Osteoblast (primary cell): ENCODE data around the gene SRC. TPM values are rescaled to one million over a fixed set of nuclear protein-coding genes. Genes with fewer than 3 reads are reported as not detected.

ENCODE experiments used
- DNase-seq: peaks from one replicate; pipeline ENCODE4 v3.0.0; 2011; ENCODE audit warnings: low spot score, mixed read lengths; ENCODE audit not compliant: insufficient read length; ENCODE audit errors: missing footprints
- H2AFZ ChIP-seq: 2 replicates; pipeline ENCODE4 v1.6.0; 2011; ENCODE audit warnings: mild to moderate bottlenecking, low read length
- H3K27ac ChIP-seq: 2 replicates; pipeline ENCODE4 v1.5.1; 2011; ENCODE audit warnings: mild to moderate bottlenecking, low read depth, low read length, moderate library complexity
- H3K27me3 ChIP-seq: 2 replicates; pipeline ENCODE4 v1.6.0; 2012; ENCODE audit warnings: mild to moderate bottlenecking, control low read depth, inconsistent platforms, low read length, moderate library complexity; ENCODE audit not compliant: insufficient read depth
- H3K36me3 ChIP-seq: 2 replicates; pipeline ENCODE4 v1.5.1; 2011; ENCODE audit warnings: mild to moderate bottlenecking, low read length, control low read depth, moderate library complexity; ENCODE audit not compliant: insufficient read depth
- H3K4me1 ChIP-seq: 2 replicates; pipeline ENCODE4 v1.5.1; 2011; ENCODE audit warnings: mild to moderate bottlenecking, low read length, control low read depth, moderate library complexity; ENCODE audit not compliant: insufficient read depth
- H3K4me2 ChIP-seq: 2 replicates; pipeline ENCODE4 v1.6.0; 2011; ENCODE audit warnings: mild to moderate bottlenecking, low read length; ENCODE audit not compliant: insufficient read depth
- H3K4me3 ChIP-seq: fragments of 200-600 bp; sonication (generic); 3 replicates; pipeline ENCODE4 v1.5.1; 2012; ENCODE audit warnings: mild to moderate bottlenecking, low read length, inconsistent platforms; ENCODE audit not compliant: insufficient read depth
- H3K79me2 ChIP-seq: 2 replicates; pipeline ENCODE4 v1.6.0; 2012; ENCODE audit warnings: mild to moderate bottlenecking, low read length, control low read depth, inconsistent platforms; ENCODE audit not compliant: insufficient read depth
- H3K9me3 ChIP-seq: 2 replicates; pipeline ENCODE4 v1.5.1; 2011; ENCODE audit warnings: low read depth, low read length, control low read depth
- H4K20me1 ChIP-seq: 2 replicates; pipeline ENCODE4 v1.6.0; 2012; ENCODE audit warnings: mild to moderate bottlenecking, low read length, control low read depth; ENCODE audit not compliant: insufficient read depth
- CTCF ChIP-seq: IDR thresholded peaks from 2 replicates; pipeline ENCODE4 v1.5.1; 2011; ENCODE audit warnings: mild to moderate bottlenecking, low read depth, low read length, moderate library complexity; ENCODE audit errors: extremely low read depth
- total RNA-seq: library from RNA; depleted of rRNA; stranded (reverse); fragments of >200 nt; gene quantifications from 2 replicates; pipeline ENCODE4 v1.2.3, GENCODE V29; 2012

SRC gene
- total RNA-seq, 1 donor: 22.4 TPM

GRCh38 chr20:37317316-37317715 is 28.6 kb upstream of the SRC start:
- Histone ChIP-seq H3K27ac (peak overlapping the region; percentile 18), H3K36me3 (peaks cover 22% of the 10 kb centered on the region), H3K4me3 (no peak overlapping the region), H4K20me1 (no peaks in the 10 kb centered on the region), H3K79me2 (peaks cover 25% of the 10 kb centered on the region), H2AFZ (no peak overlapping the region), H3K4me2 (no peak overlapping the region), H3K27me3 (no peaks in the 10 kb centered on the region), H3K4me1 (peaks cover 36% of the 10 kb centered on the region), H3K9me3 (no peaks in the 10 kb centered on the region)
- TF ChIP-seq CTCF: no peak
- DNase-seq: no peak

- no peaks in the 10 kb centered on the region for H3K9me3 ChIP-seq
- no peak for TF ChIP-seq CTCF
- no peak overlapping the region for H2AFZ ChIP-seq
- H3K4me3 ChIP-seq: no peak overlapping the region
- peaks cover 22% of the 10 kb centered on the region for H3K36me3 ChIP-seq
- H4K20me1 ChIP-seq: no peaks in the 10 kb centered on the region
- H3K4me2 ChIP-seq: no peak overlapping the region
- no peaks in the 10 kb centered on the region for H3K27me3 ChIP-seq
- H3K4me1 ChIP-seq: peaks cover 34% of the 10 kb centered on the region
- no peak for DNase-seq
- peaks cover 18% of the 10 kb centered on the region for H3K79me2 ChIP-seq
- H3K27ac ChIP-seq: no peak overlapping the region
These were observed 27.8 kb upstream of the SRC start for GRCh38 chr20:37317994-37318640.

- Histone ChIP-seq H2AFZ (no peak overlapping the region), H3K27me3 (no peaks in the 10 kb centered on the region), H3K4me1 (peaks cover 35% of the 10 kb centered on the region), H3K9me3 (no peaks in the 10 kb centered on the region), H3K4me2 (no peak overlapping the region), H3K79me2 (peaks cover 9% of the 10 kb centered on the region), H3K4me3 (no peak overlapping the region), H4K20me1 (no peaks in the 10 kb centered on the region), H3K27ac (no peak overlapping the region), H3K36me3 (peaks cover 22% of the 10 kb centered on the region)
- no peak for TF ChIP-seq CTCF
- peak; percentile 77 for DNase-seq
These were observed 26.7 kb upstream of the SRC start for GRCh38 chr20:37319151-37319671.

GRCh38 chr20:37323985-37324384 is 22.0 kb upstream of the SRC start:
- H3K79me2 ChIP-seq: no peaks in the 10 kb centered on the region
- no peak overlapping the region for H2AFZ ChIP-seq
- H3K4me3 ChIP-seq: no peak overlapping the region
- no peak for TF ChIP-seq CTCF
- peaks cover 29% of the 10 kb centered on the region for H3K4me1 ChIP-seq
- no peaks in the 10 kb centered on the region for H3K27me3 ChIP-seq
- peak overlapping the region; percentile 40 for H3K27ac ChIP-seq
- peak; percentile 89 for DNase-seq
- no peaks in the 10 kb centered on the region for H3K36me3 ChIP-seq
- H4K20me1 ChIP-seq: no peaks in the 10 kb centered on the region
- H3K4me2 ChIP-seq: peak overlapping the region; percentile 1
- H3K9me3 ChIP-seq: no peaks in the 10 kb centered on the region
